Kasumi-1 (cell line): ENCODE results near the gene TMEM221.
A peak's percentile ranks its signal among the peaks of the same experiment; 100 is the strongest.

Experiments used
- DNase-seq, 2 experiments: peaks; one replicate each; lab custom pipeline; 2025; lab: John Stamatoyannopoulos, UW

Gene TMEM221

DNA sequence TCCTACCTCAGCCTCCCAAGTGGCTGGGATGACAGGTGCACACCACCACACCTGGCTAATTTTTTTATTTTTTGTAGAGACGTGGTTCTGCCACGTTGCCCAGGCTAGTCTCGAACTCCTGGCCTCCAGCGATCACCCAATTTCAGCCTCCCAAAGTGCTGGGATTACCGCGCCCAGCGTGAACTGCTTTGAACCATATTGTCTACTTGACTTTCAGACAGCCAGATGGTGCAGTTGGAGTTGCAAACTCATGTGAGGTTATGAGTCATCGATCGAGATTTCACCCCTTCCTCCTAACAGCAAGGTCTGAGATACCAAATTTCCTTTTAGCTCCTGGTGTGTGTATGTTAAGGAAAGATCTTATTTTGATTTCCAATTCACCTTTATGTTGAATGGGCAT is 24.6 kb upstream of the TMEM221 start:
- peak; percentile 75 to 80 for DNase-seq

DNA sequence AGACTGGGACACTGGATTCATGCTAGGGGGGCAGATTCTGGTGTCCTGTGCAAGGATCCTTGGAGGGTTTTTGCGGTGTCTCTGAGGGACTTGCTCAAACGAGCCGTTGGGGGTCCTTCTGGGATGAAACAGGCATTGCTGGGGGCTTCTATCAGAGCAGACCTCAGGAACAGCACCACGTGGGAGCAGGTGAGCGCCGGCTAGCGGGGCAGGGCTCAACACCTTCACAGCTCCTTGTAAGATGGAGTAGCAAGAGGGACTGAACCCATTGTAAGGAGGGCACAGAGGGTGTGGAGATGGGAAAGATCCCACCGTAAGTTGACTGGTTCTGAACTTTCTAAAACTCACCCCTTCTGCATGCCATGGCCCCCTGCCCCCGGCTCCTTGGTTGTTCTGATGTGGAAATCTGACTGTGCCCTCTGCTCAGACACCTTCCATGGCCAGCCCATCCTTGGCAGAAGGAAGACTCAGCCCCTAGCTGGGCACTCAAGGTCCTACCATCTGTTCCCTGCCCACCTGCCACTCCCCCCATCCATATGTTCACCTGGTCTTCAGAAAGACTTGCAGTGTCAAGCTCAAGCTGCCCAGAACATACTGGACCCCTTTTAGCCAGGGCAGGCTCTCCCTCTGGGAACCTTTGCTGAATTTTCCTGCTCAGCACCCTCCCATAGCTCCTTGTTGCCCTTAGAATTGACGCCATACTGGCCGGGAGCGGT is 23.1 kb upstream of the TMEM221 start:
- DNase-seq = no peak

DNA sequence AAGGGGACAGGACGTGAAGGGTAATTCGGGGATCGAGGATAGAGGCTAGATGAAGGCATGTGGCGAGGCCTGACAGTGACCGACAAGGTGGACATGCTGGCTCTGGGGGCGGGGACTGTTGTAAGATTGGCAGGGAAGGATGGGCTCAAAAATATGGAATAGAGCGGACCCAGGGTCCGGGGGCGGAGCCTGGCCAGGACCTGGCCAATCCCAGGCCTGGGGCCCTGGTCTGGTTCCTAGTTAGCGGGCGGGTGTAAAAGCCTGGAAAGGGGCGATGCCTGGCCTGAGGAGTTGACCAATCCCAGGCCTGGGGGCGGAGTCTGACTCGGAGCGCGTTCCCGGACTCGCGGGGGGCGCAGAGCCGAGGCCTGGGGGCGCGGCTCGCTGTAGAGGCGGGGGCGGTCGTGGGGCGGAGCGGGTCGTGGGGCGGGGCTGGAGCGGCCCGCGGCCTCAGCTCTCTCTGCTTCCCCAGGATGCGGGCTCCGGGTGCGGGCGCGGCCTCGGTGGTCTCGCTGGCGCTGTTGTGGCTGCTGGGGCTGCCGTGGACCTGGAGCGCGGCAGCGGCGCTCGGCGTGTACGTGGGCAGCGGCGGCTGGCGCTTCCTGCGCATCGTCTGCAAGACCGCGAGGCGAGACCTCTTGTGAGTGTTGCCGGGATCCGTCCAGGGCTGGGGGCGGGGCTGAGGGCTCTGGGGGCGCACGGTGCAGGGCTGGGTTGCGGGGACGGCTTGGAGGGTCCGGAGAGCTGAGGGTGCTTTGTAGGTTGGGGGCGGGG is 21.8 kb upstream of the TMEM221 start, which contains the start of gene SLC27A1:
Gene SLC27A1, plus strand, starts transcription at position 457 of the 774 bp plus-strand sequence. Its CDS starts 17 bp downstream, at position 474.
- peak; percentile 98 for DNase-seq

DNA sequence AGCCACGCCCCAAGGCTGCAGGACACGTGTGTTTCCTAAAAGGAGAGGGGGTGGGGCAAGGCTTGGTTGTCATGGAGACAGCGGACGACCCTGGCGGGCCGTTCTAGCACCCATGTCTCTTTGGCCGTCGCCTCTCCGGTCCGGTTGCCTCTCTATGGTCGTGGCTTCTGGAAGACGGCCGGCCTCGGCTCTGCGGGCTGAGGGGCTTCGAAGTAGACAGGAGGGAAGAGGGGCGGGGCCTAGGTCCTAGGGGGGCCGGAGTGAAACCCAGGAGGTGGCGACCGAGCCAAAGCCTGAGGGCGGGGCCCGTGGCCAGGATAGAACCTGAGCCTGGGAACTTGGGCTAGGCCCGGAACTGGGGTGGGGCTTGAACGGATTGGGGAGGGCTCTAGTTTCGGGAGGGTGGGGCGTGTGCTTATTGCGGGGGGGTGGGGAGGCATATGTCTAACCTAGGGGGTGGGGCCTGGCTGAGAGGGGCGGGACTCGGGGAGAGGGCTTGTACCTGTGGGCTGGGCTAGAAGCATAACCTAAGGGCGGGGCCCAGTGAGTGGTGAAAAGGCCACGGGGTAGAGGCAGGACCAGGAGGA is 21.1 kb upstream of the TMEM221 start:
- peak; percentile 95 to 97 for DNase-seq

DNA sequence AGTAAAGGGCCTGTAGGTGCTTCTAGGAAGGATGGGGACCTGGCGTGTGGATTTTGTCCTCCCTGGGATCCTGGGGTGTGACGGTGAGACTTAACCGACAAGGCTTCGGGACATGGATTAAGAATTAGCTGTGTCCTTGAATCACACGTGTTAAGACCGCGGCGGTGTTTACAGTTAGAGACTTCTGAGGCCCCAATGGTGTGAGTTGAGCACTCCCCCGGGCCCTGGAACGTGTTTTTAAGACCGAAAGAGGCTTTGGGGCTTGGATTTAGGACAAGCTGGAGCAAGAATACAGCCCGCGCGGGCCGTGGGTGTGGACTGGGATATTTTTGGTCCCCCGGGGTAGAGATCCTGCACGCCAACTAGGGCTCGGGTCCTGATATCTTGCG is 20.6 kb upstream of the TMEM221 start:
- DNase-seq = no peak

DNA sequence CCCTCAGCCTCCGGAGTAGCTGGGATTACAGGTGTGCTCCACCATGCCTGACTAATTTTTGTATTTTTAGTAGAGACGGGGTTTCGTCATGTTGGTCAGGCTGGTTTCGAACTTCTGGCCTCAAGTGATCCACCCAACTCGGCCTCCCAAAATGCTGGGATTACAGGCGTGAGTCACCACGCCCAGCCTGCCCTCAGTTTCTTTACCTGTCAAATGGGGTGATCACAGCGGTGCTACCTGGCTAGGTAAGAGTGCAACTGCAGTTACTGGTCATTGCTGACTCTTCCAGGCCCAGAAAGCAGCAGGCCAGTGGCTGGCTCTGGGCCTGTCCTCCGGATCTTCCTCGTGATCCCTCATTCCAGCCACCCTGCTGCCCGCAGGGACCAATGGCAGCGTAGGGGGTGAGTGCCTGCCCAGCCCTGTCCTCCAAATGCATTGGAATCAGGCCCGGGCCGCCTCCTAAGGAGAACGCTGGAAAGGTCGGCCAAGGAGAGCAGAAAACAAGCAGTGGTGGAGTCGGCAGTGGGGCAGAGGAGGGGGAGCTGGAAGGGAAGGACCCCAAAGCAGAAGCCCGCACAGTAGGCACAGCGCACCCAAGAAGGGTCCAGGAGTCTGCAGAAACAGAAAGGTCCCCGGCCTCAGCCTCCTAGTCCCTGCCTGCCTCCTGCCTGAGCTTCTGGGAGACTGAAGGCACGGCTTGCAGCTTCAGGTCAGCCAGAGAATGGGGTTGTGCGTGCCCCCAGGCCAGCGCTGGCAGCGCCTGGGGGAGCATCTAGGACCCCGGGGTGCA is 20.0 kb upstream of the TMEM221 start:
- DNase-seq = no peak

DNA sequence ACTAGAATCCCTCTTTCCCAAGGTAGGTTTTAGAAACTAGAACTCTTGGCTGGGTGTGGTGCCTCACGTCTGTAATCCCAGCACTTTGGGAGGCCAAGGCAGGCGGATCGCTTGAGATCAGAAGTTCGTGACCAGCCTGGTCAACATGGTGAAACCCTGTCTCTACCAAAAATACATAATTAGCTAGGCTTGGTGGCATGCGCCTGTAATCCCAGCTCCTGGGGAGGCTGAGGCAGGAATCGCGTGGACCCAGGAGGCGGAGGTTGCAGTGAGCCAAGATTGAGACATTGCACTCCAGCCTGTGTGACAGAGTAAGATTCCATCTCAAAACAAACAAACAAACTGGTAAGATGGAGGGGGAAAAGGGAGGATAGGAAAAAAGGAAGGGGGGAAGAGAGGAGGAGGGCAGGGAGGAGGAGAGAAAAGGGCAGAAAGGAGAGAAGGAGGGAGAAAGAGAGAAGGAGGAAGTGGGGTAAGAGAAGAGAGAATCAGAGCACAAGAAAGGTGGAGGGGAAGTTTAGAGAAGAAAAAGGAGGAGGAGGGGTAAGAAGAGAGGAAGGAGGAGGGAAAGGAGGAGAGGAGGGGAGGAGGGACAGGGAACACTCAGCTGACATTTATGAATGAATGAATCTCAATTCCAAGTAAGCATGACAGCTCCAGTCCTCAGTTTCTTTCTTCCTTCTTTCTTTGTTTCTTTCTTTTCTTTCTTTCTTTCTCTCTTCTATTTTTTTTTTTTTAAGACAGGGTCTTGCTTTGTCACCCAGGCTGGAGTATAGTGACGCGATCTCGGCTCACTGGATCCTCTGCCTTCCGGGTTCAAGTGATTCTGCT is 19.2 kb upstream of the TMEM221 start:
- no peak for DNase-seq

DNA sequence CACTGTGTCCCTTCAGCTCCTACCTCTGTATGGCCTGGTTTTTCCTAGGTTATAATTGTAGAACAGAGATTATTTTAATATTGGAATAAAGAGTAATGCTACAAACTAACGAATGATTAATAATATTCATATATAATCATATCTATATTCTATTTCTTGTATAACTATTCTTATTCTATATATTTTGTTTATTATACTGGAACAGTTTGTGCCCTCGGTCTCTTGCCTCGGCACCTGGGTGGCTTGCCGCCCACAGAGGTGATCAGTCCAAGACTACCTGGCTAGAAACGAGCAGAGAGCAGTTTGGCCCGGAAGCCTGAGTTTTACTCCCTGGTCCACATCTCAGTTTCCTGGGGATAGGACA is 18.0 kb upstream of the TMEM221 start:
- DNase-seq = no peak

DNA sequence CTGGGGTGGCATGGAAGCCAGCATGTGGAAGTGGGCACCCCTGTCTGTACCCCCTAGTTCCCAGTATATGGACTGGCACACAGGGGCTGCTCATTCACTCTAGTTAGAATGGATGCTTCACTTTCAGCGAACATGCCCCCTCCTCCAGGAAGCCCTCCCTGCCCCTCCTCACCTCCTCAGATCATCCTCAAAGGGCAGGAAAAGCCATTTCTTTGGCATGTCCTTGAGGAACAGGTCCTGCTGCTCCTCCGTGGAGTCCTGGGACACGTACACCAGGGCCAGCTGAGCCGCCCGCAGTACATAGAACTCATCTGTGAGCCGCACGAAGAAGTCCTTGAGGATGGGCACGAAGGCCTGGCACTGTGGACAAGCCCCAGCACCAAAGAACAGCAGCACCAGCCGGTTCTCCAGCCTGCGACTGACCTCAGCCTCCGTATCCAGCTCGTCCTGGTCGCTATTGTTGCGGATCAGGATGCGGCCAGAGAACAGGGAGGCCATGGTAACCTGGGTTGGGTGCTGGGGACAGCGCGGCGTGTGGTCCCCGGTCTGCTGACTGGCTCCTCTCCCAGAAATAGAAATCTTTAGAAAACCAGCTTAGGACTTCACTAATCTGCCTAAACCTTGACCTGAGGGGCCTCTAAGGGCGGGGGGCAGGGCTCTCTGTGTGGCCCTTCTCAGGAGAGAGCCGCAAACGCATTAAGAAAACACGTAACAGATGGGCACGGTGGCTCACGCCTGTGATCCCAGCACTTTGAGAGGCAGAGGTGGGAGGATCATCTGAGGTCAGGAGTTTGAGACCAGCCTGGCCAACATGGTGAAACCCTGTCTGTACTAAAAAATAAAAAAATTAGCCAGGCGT is 12.1 kb upstream of the TMEM221 start, which contains the start of gene NXNL1:
Gene NXNL1, minus strand, starts transcription at position 555 of the 859 bp plus-strand sequence. Its CDS starts 57 bp downstream, at position 498.
- no peak for DNase-seq

DNA sequence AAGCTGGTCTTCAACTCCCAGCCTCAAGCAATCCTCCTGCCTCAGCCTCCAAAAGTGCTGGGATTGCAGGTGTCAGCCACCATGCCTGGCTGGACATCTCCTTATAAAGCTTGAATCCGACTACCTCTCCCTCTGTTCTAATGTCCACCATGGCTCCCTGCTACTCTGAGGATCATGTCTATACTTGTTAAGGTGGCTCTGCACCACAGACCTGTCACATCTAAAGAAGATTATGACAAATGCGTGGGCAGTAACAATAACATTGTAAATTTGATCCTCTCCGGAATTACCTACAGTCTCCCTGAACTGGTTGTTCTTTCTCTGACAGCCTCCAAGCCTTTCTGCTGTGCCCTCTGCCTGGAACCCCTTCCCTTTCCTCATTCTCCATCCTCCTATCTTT is 10.5 kb upstream of the TMEM221 start:
- no peak for DNase-seq

DNA sequence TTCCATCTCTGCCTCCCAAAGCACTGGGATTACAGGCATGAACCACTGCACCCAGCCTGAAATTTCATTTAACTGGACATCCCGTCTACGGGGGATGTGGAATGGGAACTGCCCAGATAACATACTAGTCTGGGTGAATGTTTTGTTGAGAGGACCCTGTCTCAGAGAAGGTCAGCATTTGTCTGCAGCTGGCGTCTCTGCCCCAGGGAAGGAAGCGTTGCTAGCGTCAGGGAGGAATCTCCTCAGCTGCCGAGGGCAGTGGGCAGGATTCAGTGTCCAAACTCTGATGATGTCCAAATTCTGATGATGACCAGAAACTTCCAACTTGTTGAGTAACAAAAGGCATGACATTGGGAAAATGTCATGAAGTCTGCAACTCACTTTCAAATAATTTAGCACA is 9.1 kb upstream of the TMEM221 start:
- no peak for DNase-seq

DNA sequence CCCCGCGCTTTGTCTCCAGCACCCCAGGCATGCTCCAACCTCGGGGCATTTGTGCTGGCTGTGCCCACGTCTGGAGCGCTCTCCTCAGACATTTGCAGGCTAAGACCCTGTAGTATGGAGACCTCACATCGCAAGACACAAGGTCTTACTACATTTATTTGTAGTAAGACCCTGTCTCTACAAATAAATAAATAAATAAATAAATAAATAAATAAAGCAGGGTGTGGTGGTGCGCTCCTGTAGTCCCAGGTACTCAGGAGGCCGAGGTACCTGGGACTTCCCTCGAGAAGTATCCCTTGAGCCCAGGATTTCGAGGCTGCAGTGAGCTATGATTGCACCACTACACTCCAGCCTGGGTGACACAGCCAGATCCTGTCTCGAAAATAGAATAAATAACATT is 7.7 kb upstream of the TMEM221 start:
- no peak for DNase-seq

DNA sequence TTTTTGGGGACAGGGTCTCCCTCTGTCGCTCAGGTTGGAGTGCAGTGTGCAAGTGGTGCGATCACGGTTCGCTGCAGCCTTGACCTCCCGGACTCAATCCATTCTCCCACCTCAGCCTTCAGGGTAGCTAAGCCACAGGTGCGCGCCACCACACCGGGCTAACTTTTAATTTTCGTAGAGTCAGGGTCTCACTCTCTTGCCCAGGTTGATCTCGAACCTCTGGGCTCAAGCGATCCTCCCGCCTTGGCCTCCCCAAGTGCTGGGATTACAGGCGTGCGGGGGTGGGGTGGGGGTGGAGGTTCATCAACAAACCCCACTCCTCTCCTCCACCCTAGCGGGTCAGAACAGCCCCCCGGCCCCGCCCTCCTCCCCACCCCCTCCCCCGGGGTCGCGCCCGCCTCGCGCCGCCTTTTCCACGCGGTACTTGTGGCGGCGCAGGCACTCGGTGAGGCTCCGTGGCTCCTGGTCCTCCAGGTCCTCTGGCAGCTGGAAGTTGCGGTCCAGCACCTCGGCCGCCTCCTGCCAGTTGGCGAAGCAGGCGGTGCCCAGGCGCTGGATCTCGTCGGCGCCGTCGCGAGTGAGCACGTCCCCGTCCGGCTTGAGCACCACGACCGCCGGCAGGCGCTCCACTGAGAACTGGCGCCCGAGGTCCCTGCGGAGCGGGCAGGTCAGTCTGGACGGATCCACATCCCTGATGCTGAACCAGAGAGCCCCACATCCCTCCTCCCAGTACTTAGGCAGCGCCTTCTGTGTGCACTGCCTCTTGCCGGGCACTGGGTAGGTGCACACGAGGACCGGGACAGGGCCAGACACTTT is 7.0 kb upstream of the TMEM221 start:
- no peak for DNase-seq

DNA sequence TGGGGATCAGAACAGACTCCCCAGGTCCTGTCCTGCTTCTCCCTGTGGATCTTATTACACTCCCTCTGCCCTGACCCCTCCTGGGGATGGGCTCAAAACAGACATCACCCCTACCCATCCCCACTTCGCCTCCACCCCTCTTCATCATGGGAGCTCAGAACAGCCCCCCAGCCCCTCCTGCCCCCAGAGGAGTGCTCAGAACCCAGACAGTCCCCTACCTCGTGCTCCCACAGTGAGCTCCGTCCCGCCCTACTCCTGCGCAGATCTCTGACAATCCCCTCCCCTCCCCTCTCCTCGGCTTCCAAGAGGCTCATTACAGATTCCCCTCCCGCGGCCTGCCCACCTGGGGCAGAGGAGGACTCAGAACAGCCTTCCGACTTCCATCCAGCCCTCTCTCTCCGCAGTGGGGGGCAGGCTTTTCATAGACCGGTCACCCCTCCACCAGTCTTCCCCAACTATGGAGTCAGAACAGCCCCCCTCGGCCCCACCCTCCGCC is 6.2 kb upstream of the TMEM221 start:
- no peak for DNase-seq

DNA sequence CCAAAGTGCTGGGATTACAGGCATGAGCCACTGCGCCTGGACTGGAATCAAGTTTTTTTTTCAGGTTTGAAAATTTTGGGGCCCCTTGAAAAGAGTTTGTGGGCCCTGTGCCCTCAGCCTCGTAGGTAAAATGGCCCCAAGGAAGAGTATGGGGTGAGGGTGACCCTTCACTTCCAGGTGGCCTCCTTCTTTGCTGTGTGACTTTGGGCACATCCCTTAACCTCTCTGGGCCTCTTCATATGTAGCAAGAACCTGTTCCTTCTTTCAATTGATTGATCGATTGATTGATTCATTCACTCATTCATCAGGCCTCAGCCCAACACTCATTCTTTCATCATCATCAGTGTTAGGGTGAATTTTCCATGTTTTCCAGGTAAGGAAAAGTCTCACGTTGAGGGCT is 3.4 kb upstream of the TMEM221 start:
- DNase-seq = no peak

DNA sequence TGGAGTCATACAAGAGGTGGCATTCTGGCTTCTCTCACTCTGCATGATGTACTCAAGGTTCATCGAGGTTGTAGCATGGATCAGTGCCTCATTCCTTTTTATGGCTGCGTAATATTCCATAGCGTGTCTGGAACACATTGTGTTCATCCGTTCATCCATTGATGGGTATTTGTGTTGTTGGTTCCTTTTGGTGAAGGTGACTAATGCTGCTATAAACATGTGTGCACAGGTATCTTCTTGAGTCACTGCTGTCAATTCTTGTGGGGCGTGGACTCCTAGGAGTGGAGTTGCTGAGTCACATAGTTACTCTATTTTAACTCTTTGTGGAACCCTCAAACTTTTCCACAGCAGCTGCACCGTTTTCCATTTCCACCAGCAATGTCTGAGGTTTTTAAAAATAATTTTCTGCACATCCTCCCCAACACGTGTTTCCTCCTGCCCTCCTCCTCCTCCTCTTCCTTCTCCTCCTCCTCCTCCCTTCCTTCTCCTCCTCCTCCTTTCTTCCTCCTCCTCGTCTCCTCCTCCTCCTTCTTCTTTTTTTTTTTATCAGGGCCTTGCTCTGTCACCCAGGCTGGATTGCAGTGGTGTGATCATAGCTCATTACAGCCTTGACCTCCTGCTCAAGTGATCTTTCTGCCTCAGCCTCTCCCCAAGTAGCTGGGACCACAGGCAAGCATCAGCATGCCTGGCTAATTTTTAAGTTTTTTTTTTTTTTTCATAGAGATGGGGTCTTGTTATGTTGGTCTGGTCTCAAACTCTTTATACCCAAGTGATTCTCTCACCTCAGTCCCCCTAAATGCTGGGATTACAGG is 2.0 kb upstream of the TMEM221 start:
- peak; percentile 51 to 80 for DNase-seq

DNA sequence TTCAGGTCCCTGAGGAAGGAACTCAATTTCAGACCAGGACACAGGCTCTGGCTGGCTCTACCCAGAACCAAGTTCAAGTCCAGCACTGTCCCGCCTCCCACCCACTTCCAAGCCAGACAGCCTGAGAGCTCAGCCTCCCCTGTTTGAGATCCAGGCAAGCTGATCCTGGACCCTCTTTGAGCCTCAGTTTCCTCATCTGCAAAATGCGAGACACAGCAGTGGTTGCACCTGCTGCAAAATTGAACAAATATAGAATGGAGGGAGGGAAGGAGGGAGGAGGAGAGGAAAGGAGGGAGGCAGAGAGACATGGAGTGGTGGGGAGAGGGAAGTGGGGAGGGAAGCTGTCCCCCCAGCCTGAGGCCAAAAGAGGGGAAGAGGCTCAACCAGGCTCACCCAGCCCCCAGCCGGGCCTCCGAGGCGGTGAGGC is 751 bp downstream of the TMEM221 start:
- DNase-seq = peak; percentile 4 to 12

DNA sequence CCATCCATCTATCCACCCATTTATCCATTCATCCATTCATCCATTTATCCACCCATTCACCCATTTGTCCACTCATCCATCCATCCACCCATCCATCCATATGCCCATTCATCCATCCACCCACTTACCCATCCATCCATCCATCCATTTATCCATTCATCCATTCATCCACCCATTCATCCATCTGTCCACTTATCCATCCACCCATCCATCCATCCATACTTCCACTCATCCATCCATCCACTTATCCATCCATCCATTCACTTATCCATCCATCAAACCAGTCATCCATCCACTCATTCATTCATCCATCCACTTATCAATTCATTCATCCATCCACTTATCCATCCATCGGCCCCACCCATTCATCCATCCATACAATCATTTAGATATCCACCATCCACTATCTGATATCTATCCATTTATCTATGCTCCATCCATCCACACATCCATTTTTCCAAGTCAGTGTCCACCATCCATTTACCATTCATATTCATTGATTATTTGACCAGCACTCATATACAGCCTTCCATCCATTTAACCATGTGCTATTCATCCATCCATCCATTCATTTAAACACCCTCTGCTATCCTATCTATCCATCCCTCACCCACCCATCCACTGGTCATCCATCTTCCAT is 2.8 kb downstream of the TMEM221 start:
- DNase-seq = no peak
